HFFc6 (cell line): ENCODE measurements around the gene ZDHHC6. TPM values are rescaled to one million over a fixed set of nuclear protein-coding genes. Genes with fewer than 3 reads are reported as not detected.

Experiments used
- DNase-seq: peaks from one replicate; pipeline ENCODE4 v3.0.0-alpha.2; 2018
- H3K27ac Mint-ChIP-seq: 2 replicates; pipeline ENCODE4 v1.8.0; 2020; ENCODE audit warnings: mild to moderate bottlenecking, mixed read lengths
- H3K27me3 Mint-ChIP-seq: 2 replicates; pipeline ENCODE4 v1.8.0; 2021; ENCODE audit warnings: mild to moderate bottlenecking, moderate library complexity, mixed read lengths; ENCODE audit not compliant: insufficient read depth
- H3K36me3 Mint-ChIP-seq: 2 replicates; pipeline ENCODE4 v1.8.0; 2021; ENCODE audit warnings: low read depth, mixed read lengths
- H3K4me1 Mint-ChIP-seq: 2 replicates; pipeline ENCODE4 v1.8.0; 2020; ENCODE audit warnings: low read depth, mixed read lengths
- H3K4me3 Mint-ChIP-seq: 2 replicates; pipeline ENCODE4 v1.8.0; 2020; ENCODE audit warnings: mild to moderate bottlenecking, moderate library complexity, mixed read lengths
- H3K9me3 Mint-ChIP-seq: 2 replicates; pipeline ENCODE4 v1.8.0; 2020; ENCODE audit warnings: mild to moderate bottlenecking, mixed read lengths
- long read RNA-seq: library from polyadenylated mRNA; unstranded; transcript quantifications from one replicate; pipeline ENCODE4 v2.0.0, GENCODE V29; 2019
- total RNA-seq, 6 experiments: library from RNA; stranded (reverse); fragmentation: NEBNext Ultra II Directional; extraction: Animal tissue kit (Norgen Biotek cat#: 25700); gene quantifications; 2 replicates in 1 of 6; 3 replicates in 5 of 6; pipeline ENCODE4 v1.2.3, GENCODE V29; 2021
- TF ChIP-seq, protein P1 (sequence below): fragments of 200-600 bp; sonication (generic); IDR thresholded peaks from 2 replicates; pipeline ENCODE4 v1.5.0; 2021; ENCODE audit warnings: antibody characterized with exemption, mild to moderate bottlenecking

The ZDHHC6 gene, protein sequence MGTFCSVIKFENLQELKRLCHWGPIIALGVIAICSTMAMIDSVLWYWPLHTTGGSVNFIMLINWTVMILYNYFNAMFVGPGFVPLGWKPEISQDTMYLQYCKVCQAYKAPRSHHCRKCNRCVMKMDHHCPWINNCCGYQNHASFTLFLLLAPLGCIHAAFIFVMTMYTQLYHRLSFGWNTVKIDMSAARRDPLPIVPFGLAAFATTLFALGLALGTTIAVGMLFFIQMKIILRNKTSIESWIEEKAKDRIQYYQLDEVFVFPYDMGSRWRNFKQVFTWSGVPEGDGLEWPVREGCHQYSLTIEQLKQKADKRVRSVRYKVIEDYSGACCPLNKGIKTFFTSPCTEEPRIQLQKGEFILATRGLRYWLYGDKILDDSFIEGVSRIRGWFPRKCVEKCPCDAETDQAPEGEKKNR
- total RNA-seq: 10 to 100 TPM; 23.1 to 30.5 (median 25.7) TPM
- long read RNA-seq, transcript ZDHHC6-202 (11 exons, 2,170 nt): major isoform, 22 of 33 reads
- long read RNA-seq, partial matches to known transcripts: 5 of 33 reads
- long read RNA-seq, other reads (novel, unspliced or antisense): 5 of 33 reads

DNA sequence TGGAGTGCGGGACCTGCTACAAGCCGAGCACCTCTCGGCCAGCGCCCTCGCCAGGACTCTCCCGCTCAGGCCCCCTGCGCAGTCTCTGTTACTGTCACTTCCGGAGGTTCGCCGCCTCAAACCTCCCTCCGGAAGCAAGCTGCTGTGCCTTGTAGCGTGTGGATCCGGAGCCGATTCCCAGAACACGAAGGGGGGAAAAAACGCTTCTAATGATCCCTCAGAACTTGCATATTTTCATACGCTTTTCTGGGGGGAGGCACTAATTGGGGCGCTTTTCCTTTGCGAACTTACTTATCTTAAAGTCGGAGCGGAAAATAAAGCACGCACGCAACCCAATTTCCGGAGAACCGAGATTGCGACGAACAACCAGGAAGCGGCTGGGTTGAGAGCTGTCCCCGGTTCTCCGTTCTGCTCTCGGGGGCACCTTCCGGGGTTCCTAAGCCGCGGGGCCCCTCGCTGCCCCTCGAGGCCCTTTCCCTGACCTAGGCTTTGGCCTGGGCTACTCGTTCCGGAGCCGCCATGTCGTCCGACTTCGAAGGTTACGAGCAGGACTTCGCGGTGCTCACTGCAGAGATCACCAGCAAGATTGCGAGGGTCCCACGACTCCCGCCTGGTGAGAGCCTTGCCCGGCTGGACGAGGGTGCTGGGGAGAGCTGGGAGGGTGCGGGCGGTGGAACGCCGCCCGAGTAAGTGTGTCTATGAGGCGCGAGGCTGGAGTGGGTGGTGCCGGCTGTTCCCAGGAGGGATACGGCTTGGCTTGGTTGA is at the start of gene ZDHHC6, which contains the start of gene VTI1A:
Gene ZDHHC6, minus strand, starts transcription at position 60 of the 765 bp plus-strand sequence. CDS start 1,478 bp downstream, outside the sequence.
Gene VTI1A, plus strand, starts transcription at position 361 of the 765 bp plus-strand sequence. Its CDS starts 159 bp downstream, at position 520.
- H3K27ac Mint-ChIP-seq: peak within 1 kb of the TSS; percentile 74
- no peaks in the 10 kb centered on the region for H3K9me3 Mint-ChIP-seq
- peaks cover 8% of the 10 kb centered on the region; the same call in 1 of the 2 replicates for H3K36me3 Mint-ChIP-seq
- peaks cover 32% of the 10 kb centered on the region for H3K4me1 Mint-ChIP-seq
- H3K27me3 Mint-ChIP-seq: no peaks in the 10 kb centered on the region
- TF ChIP-seq, protein P1, sequence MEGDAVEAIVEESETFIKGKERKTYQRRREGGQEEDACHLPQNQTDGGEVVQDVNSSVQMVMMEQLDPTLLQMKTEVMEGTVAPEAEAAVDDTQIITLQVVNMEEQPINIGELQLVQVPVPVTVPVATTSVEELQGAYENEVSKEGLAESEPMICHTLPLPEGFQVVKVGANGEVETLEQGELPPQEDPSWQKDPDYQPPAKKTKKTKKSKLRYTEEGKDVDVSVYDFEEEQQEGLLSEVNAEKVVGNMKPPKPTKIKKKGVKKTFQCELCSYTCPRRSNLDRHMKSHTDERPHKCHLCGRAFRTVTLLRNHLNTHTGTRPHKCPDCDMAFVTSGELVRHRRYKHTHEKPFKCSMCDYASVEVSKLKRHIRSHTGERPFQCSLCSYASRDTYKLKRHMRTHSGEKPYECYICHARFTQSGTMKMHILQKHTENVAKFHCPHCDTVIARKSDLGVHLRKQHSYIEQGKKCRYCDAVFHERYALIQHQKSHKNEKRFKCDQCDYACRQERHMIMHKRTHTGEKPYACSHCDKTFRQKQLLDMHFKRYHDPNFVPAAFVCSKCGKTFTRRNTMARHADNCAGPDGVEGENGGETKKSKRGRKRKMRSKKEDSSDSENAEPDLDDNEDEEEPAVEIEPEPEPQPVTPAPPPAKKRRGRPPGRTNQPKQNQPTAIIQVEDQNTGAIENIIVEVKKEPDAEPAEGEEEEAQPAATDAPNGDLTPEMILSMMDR: peak; percentile 44
- peak within 1 kb of the TSS; percentile 93 for H3K4me3 Mint-ChIP-seq
- DNase-seq: peak; percentile 80

DNA sequence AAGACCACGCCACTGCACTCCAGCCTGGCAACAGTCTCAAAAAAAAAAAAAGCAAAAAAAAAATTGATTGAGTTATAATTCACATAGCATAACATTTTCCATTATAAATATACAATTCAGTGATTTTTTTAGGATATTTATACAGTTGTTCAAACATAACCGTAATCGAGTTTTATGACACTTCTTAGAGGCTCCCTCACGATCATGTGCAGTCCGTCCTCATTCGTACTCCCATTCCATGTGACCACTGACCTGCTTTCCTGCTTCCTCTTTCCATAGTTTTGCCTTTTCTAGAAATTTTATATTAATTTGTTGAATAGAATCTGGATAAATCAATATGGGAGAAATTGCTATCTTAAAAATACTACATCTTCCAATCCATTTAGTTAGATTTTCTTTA is 46.0 kb upstream of the ZDHHC6 start:
- DNase-seq: no peak
- Mint-ChIP-seq H3K9me3 (no peaks in the 10 kb centered on the region), H3K36me3 (no peaks in the 10 kb centered on the region), H3K4me1 (peaks cover 22% of the 10 kb centered on the region), H3K27ac (no peak overlapping the region), H3K27me3 (no peaks in the 10 kb centered on the region), H3K4me3 (no peak overlapping the region)
- TF ChIP-seq, protein P1: no peak

DNA sequence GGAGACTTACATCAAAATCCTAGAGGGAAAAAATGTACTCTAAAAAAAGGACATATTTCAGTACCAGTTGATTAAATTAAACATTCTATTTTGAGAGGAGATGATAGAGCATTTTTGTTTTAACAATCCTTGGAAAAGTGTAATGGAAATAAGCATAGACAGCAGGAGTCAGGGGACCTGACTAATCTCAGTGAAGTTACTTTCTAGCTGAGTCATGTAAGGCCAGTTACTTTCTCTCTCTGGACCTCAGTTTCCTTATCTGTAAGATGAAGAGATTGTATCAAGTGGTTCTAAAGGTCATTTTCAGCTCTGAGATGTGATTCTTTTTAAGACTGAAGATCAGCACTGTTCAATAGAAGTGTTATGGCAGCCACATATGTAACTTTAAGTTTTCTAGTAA is 44.4 kb upstream of the ZDHHC6 start:
- peak; percentile 14 for DNase-seq
- Mint-ChIP-seq H3K27me3 (no peaks in the 10 kb centered on the region), H3K9me3 (no peaks in the 10 kb centered on the region), H3K4me3 (peak overlapping the region; percentile 52), H3K27ac (peak overlapping the region; percentile 76), H3K4me1 (peaks cover 22% of the 10 kb centered on the region), H3K36me3 (no peaks in the 10 kb centered on the region)
- TF ChIP-seq, protein P1: no peak

DNA sequence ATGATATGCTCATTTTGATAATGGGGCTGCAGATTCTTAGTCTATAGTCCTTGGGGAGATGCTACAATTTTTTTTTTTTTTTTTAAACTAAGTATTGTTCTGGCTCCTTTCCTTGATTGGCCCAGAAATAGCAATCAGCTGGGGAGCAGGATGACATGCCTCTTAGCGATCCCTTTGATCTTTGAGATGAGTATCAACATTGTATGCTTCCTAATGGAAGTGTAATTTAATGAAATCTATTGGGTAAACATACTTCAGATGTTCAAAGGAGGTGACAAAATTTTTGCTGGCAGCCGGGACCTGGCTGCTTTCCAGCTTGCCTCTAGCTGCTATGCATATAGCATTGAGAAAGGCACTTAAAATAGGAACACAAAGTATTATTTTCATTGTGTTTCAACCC is 43.8 kb upstream of the ZDHHC6 start:
- no peak for DNase-seq
- Mint-ChIP-seq H3K9me3 (no peaks in the 10 kb centered on the region), H3K4me1 (peaks cover 22% of the 10 kb centered on the region), H3K27ac (peak overlapping the region; percentile 76), H3K27me3 (no peaks in the 10 kb centered on the region), H3K4me3 (peak overlapping the region; percentile 28), H3K36me3 (no peaks in the 10 kb centered on the region)
- TF ChIP-seq, protein P1: no peak

DNA sequence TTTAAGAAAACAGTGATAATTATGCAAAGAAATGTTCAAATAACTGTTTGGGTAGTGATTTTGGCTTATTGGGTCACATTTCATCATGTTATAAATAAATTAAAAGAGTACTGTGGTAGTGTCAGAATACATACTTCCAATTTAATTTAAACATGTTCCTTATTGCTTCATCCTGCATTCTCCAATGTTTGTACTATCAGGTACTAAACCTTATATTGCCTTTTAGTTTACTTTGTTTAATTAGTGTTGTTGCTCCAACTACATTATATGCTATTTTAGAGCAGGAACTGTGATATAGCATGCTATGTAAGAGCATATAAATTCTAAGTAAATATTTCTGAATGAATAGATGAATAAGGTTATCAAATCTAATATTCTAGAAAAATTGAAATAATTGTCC is 41.2 kb upstream of the ZDHHC6 start:
- DNase-seq: no peak
- Mint-ChIP-seq H3K4me3 (no peak overlapping the region), H3K9me3 (no peaks in the 10 kb centered on the region), H3K36me3 (no peaks in the 10 kb centered on the region), H3K27ac (no peak overlapping the region), H3K27me3 (no peaks in the 10 kb centered on the region), H3K4me1 (peaks cover 22% of the 10 kb centered on the region)
- TF ChIP-seq, protein P1: no peak
